ENCODE results near the gene SMC6. TPM values are rescaled to one million over a fixed set of nuclear protein-coding genes. Genes with fewer than 3 reads are reported as not detected.

The SMC6 gene
- total RNA-seq, 1 experiment from 2014 or later, result 40.3 TPM

GRCh38 chr2:17800219-17800618 is 46.6 kb upstream of the SMC6 start:
- no peak overlapping the region for H2BK120ac ChIP-seq (ENCODE audit: low read depth, low read length, poor library complexity, severe bottlenecking)
- H4K20me1 ChIP-seq (ENCODE audit: control insufficient read depth, insufficient read depth, insufficient read length), result no peaks in the 10 kb centered on the region
- no peak overlapping the region for H3K9ac ChIP-seq (ENCODE audit: extremely low read depth, insufficient read length, low read length)

More at GRCh38 chr2:17800219-17800618, 46.6 kb upstream of the SMC6 start:
- no peak overlapping the region for H3K27ac Mint-ChIP-seq
- Histone ChIP-seq H2BK5ac (ENCODE audit: insufficient read length, low read length) (no peak overlapping the region), H3K56ac (ENCODE audit: insufficient read length, low read depth, low read length) (no peak overlapping the region), H3K79me1 (ENCODE audit: insufficient read depth, low read depth, low read length, poor library complexity, severe bottlenecking) (no peaks in the 10 kb centered on the region), H4K91ac (ENCODE audit: insufficient read length, low read depth, low read length) (no peak overlapping the region), H3K27ac (ENCODE audit: insufficient read length, low read depth, low read length) (no peak overlapping the region), H3K27me3 (ENCODE audit: insufficient read depth, low read length) (no peaks in the 10 kb centered on the region), H3K4ac (ENCODE audit: low read depth, low read length) (no peak overlapping the region), H3K9me3 (ENCODE audit: control insufficient read depth, low read depth, low read length) (no peaks in the 10 kb centered on the region), H4K8ac (replicated peaks; ENCODE audit: insufficient read length, low read depth, low read length) (no peak overlapping the region), H3K79me2 (ENCODE audit: insufficient read depth, low read length) (no peaks in the 10 kb centered on the region), H3K4me1 (ENCODE audit: insufficient read depth, low read length) (no peaks in the 10 kb centered on the region; the same call in 1 of the 2 replicates), H2AFZ (ENCODE audit: low read length) (no peak overlapping the region), H3K23ac (ENCODE audit: insufficient read length, low read depth, low read length) (no peak overlapping the region), H2BK12ac (ENCODE audit: insufficient read length, low read depth, low read length) (no peak overlapping the region), H3K4me2 (ENCODE audit: insufficient read depth, insufficient read length, low read length) (no peak overlapping the region), H3K14ac (ENCODE audit: insufficient read depth, low read length) (no peak overlapping the region), H3K23me2 (ENCODE audit: insufficient read length, low read depth, low read length, poor library complexity, severe bottlenecking) (no peaks in the 10 kb centered on the region), H2BK15ac (ENCODE audit: low read depth, low read length) (no peak overlapping the region), H3T11ph (ENCODE audit: low read length) (no peak overlapping the region), H2BK20ac (ENCODE audit: low read depth, low read length, poor library complexity, severe bottlenecking) (no peak overlapping the region), H4K5ac (ENCODE audit: insufficient read length, low read depth, low read length) (no peak overlapping the region), H3K18ac (ENCODE audit: insufficient read length, low read depth, low read length) (no peak overlapping the region), H2AK5ac (ENCODE audit: insufficient read length, low read length) (no peak overlapping the region)
- no peaks in the 10 kb centered on the region for H3K36me3 Mint-ChIP-seq (ENCODE audit: insufficient read depth in 1 of 3, low read depth in 3 of 3)
- no peaks in the 10 kb centered on the region for H3K9me3 Mint-ChIP-seq
- H3K27me3 Mint-ChIP-seq (ENCODE audit: low read depth), result peaks cover 4% of the 10 kb centered on the region
- H3K4me1 Mint-ChIP-seq, result peaks cover 0 to 4% of the 10 kb centered on the region in 2 experiments; a peak in 1 of 4 replicates
- TF ChIP-seq, protein P1, sequence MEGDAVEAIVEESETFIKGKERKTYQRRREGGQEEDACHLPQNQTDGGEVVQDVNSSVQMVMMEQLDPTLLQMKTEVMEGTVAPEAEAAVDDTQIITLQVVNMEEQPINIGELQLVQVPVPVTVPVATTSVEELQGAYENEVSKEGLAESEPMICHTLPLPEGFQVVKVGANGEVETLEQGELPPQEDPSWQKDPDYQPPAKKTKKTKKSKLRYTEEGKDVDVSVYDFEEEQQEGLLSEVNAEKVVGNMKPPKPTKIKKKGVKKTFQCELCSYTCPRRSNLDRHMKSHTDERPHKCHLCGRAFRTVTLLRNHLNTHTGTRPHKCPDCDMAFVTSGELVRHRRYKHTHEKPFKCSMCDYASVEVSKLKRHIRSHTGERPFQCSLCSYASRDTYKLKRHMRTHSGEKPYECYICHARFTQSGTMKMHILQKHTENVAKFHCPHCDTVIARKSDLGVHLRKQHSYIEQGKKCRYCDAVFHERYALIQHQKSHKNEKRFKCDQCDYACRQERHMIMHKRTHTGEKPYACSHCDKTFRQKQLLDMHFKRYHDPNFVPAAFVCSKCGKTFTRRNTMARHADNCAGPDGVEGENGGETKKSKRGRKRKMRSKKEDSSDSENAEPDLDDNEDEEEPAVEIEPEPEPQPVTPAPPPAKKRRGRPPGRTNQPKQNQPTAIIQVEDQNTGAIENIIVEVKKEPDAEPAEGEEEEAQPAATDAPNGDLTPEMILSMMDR (conservative IDR thresholded peaks at IDR 0.05), result no peak
- DNase-seq, result no peak
- H3K4me3 Mint-ChIP-seq, result no peak overlapping the region
- no CpG with 5 or more reads among the region's 5 CpGs for WGBS (ENCODE audit: extremely low coverage, insufficient read length, low lambda C conversion rate)
